Left kidney (tissue), 8 donors: ENCODE data around the gene CORO6. TPM values are rescaled to one million over a fixed set of nuclear protein-coding genes. Genes with fewer than 3 reads are reported as not detected.
"Not testable (repeated sequence)": the region's sequence is repeated elsewhere in the genome, so short reads cannot be mapped to it uniquely, and the experiment has no call there.

ENCODE experiments used
- DNase-seq: peaks from one replicate; pipeline ENCODE4 v3.0.0-alpha.2; 2013
- long read RNA-seq, 8 donors: transcript quantifications; one replicate each; lab custom pipeline, GENCODE V29; 2026
- polyA plus RNA-seq: library from polyadenylated mRNA; unstranded; fragments of 120-200 nt; gene quantifications from one replicate; pipeline ENCODE4 v1.2.1, GENCODE V29; 2013; ENCODE audit not compliant: insufficient read length

CORO6 gene
- 3.8 TPM for polyA plus RNA-seq
- long read RNA-seq, donor 1, partial matches to known transcripts, result 0 of 1 reads
- long read RNA-seq, donor 1, other reads (novel, unspliced or antisense), result 0 of 1 reads
- long read RNA-seq, donor 2, result 0 reads
- long read RNA-seq, donor 3, partial matches to known transcripts, result 0 of 1 reads
- long read RNA-seq, donor 3, other reads (novel, unspliced or antisense), result 0 of 1 reads
- long read RNA-seq, donor 4, result 0 reads
- long read RNA-seq, donor 5, partial matches to known transcripts, result 0 of 1 reads
- long read RNA-seq, donor 5, other reads (novel, unspliced or antisense), result 0 of 1 reads
- long read RNA-seq, donor 6, partial matches to known transcripts, result 0 of 1 reads
- long read RNA-seq, donor 6, other reads (novel, unspliced or antisense), result 0 of 1 reads
- long read RNA-seq, donor 7, result 0 reads
- long read RNA-seq, donor 8, result 0 reads

- peak; percentile 73 for DNase-seq
Observed at GRCh38 chr17:29622337-29623282, at the start of gene CORO6. Gene CORO6 (minus strand): TSS chr17:29622912. CDS start chr17:29621421, 1,491 bp downstream.

DNA sequence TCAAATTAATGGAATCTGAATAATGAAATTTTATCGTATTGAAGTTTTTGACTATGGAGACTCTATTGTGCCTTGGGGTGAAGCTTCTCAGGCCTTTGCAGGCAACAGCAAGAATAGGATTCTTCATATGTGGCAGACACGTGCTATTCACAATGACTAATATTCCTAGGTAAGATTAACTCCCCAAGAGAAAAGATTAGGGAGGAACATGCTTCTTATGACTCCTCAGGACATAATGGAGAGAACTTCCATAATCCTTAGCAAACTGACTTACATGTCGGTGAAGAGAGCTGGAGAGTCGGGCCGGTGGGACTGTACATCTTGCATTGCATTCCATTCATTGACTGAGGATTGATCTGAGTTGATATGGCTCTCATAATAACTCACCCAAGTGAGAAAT is 48.9 kb upstream of the CORO6 start:
- no peak for DNase-seq

- no peak for DNase-seq
Observed at GRCh38 chr17:29669266-29669665, 46.6 kb upstream of the CORO6 start.

GRCh38 chr17:29667969-29668368 is 45.3 kb upstream of the CORO6 start:
- DNase-seq, result no peak

DNA sequence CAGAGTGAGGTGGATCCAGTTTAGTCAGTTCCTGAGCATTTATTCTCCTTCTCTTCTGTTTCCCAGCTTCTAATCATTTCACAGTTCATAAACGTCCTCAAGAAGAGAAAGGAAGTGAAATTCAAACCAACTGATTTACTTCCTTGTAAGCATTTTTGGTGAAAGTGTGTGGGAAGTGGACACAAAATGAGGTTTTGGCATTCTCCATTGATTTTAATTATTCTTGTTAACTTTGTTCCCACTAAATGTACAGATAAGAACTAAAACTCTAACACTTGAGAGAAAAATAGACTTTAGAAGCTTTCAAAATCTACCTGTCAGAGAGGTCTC is 42.7 kb upstream of the CORO6 start:
- no peak for DNase-seq

- no peak for DNase-seq
Observed at GRCh38 chr17:29664743-29665480, 42.2 kb upstream of the CORO6 start.

DNA sequence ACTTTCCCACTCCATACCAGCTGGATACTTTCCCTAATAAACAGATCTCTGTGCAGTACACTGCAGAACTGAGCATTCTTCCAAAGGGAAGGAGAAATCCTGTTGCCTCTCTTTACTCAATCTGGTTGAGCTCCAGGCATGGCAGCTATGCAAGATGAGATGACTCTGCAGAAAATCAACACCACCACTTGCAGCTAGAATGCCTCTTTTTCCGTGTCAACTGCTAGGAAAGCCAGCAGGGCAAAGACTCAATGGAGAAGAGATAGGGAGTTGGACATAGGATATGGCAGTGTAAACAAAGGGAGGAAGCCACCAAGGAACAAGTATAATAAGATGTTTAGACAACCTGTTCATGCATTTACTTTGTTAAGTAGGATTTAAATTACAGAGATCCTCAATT is 40.4 kb upstream of the CORO6 start:
- DNase-seq, result no peak

DNA sequence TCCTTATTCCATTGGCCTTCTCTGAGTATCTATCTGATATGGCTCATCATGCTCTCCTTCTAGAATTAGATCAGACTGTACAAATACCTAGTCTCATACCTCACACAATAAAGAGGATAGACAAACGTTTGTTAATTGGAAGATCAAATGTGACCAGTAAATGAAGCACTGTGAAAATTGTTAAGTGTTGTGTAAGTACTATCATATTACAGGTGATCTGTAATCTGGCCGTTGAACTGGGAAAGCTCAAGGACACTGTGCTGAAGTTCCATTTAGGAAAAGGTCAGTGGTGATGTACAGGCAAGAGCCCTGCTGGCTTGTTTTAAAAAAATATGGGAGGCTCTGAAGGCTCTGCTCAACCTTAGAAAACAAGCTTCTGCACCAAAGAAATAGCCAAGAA is 38.5 kb upstream of the CORO6 start:
- no peak for DNase-seq

DNA sequence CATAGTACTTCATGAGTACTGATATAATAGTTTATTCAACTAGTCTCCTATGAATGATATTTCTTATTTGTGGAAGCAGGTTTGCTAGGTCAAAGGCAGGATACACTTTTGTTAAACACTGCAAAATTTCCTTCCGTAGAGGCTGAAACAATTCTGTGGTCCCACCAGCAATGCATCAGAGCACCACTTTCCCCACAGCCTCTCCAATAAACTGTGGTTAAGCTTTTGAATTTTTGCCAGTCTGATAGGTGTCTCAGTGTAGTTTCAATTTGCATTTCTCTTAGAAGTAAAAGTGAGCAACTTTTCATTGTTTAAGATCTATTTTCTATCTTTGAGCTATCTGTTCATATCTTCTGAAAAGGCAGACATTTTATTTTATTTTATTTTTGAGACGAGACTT is 36.4 kb upstream of the CORO6 start:
- DNase-seq, result no peak

DNA sequence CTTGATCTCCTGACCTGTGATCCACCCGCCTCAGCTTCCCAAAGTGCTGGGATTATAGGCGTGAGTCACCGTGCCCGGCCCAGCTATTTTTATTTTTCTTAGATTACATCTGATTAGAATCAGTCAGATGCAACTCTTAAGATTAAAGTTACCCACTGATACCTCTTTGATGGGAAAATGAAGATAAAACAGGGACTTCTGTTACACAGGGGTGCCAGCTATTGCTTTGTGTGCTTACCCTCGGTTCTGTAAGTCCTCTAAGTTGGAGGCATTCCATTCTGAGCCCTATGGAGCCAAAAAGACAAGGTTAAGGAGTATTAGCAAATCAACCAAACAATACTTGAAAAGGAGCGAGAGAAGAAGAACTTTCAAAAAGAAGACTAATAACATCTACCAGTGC is 32.6 kb upstream of the CORO6 start:
- DNase-seq, result no peak

- DNase-seq, result no peak
Observed at GRCh38 chr17:29653995-29654714, 31.4 kb upstream of the CORO6 start.

DNA sequence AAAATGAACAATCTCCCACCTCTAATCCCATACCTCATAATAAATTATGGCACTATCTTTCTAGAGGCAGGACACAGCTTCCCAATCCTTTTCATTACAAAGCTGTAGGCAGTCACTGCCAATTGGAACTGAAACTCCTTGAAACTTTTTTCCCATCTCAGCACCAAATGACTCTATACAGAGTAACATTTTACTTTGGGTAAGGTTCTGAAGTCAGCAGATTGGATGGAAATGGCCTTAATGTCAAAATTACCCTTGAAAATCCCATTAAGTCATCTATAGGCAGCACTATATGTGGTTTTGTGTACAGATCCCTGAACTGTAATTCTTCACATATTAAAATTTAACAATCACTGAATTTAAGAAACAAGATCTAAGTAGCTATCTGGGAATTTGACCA is 30.3 kb upstream of the CORO6 start:
- DNase-seq, result no peak

DNA sequence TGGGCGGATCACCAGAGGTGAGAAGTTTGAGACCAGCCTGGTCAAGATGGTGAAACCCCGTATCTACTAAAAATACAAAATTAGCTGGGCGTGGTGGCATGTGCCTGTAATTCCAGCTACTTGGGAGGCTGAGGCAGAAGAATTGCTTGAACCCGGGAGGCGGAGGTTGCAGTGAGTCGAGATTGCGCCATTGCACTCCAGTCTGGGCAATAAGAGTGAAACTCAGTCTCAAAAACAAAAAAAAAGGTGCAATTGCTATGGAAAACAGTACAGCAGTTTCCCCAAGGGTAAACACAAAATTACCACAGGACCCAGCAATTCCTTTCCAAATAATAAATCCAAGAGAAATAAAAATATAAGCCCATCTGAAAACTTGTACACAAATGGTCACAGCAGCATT is 29.2 kb upstream of the CORO6 start:
- not testable (repeated sequence) for DNase-seq

DNA sequence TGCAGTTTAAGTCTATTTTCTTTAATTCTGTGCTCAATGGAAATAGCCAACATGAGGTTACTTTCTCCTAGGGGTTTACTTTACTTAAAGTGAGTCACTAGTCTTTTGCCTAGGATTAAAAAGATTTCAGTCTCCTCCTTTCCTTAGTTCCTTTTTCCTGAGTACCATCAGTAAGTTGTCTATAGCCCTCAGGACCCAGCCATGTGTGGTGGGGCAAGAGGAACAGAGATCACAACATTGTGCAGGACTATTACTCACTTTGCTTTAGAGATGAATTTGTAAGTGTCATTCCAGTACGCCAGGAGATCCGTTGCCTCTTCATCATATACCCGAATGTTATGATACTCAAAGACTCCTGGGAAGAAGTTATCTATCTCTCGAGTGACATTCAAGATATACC is 27.7 kb upstream of the CORO6 start:
- no peak for DNase-seq

- no peak for DNase-seq
Observed at GRCh38 chr17:29649359-29649758, 26.6 kb upstream of the CORO6 start.

GRCh38 chr17:29648005-29648404 is 25.3 kb upstream of the CORO6 start:
- DNase-seq, result no peak

- no peak for DNase-seq
Observed at GRCh38 chr17:29645515-29646051, 22.9 kb upstream of the CORO6 start.

DNA sequence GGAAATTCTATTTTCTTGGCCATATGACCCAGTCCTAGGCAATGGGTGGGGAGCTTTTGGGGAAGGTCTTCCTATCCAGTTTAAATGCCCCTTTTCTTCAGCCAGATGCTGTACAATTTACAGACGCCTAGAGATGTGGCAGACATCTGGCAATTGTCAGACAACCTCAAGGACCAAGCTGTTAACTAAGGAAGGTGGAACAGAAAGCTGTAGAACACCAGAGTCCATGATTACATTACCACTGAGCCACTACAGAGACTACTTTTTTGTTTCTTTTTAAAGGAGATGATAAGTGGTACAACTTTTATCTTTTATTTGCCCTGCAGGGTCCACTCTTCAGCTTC is 21.1 kb upstream of the CORO6 start:
- no peak for DNase-seq

- peak; percentile 81 for DNase-seq
Observed at GRCh38 chr17:29642171-29642611, 19.5 kb upstream of the CORO6 start.

DNA sequence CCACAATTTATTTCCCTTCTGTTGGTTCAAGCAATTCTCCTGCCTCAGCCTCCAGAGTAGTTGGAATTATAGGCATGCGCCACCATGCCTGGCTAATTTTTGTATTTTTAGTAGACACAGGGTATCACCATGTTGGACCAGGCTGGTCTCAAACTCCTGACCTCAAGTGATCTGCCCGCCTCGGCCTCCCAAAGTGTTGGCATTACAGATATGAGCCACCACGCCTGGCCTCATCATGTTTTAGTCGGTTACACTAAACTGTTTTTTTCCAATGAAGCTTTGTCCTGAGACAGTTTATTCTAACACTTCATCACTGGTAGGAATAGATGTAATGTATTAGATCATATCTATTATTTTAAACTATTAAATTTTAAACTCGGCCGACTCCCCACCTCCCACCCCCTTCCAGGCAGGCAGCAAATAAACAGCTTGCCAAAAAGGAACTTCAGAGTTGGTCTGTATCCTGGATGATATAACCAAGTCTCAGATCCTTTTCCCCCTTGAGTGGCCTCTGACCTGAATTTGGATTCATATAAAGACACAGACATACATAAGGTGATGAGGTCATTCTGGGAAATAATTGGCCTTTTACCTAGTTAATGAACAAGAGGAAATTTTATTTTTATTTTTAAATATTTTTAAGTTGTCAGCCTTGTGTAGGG is 18.4 kb upstream of the CORO6 start:
- DNase-seq, result no peak

- no peak for DNase-seq
Observed at GRCh38 chr17:29640413-29640812, 17.7 kb upstream of the CORO6 start.
